Erythroblast (primary cell): ENCODE results near the gene TRABD2B.

Experiments used
- GATA1 ChIP-seq: IDR thresholded peaks from 2 replicates; pipeline ENCODE4 v1.6.1; 2011; ENCODE audit warnings: low read depth, mild to moderate bottlenecking, control low read depth, low read length, moderate library complexity
- POLR2A ChIP-seq: IDR thresholded peaks from 2 replicates; pipeline ENCODE4 v1.6.1; 2011; ENCODE audit warnings: mild to moderate bottlenecking, low read length

- no peak for TF ChIP-seq POLR2A
- no peak for TF ChIP-seq GATA1
Observed at GRCh38 chr1:48030211-48030610, 33.0 kb upstream of the TRABD2B start.
